IMR-90 (cell line): ENCODE measurements around the gene FRMD6. TPM values are rescaled to one million over a fixed set of nuclear protein-coding genes. Genes with fewer than 3 reads are reported as not detected.

Source experiments
- ATAC-seq: fragments of 200-7000 bp; cut with Tn5 transposase; 2 replicates; pipeline ENCODE4 v1.9.1; 2020; ENCODE audit warnings: low read depth, mild to moderate bottlenecking, moderate library complexity
- BruUV-seq: library from RNA; stranded (reverse); fragments of 400-500 nt; replicated peaks from 2 replicates; lab custom pipeline; 2021; lab: Mats Ljungman, UMichigan
- CTCF ChIA-PET: fragments of 300-600 bp; formaldehyde crosslinking; extraction: SDS; loops from one replicate; lab custom pipeline; 2021; ENCODE audit warnings: antibody characterized with exemption; lab: Yijun Ruan, JAX
- POLR2A ChIA-PET: fragments of 300-600 bp; sonication (Branson Sonifier 250); formaldehyde crosslinking; loops from one replicate; lab custom pipeline; 2022; ENCODE audit warnings: antibody characterized with exemption; ENCODE audit not compliant: unreplicated experiment; lab: Charles Lee
- DNase-seq: peaks from one replicate; pipeline ENCODE4 v3.0.0; 2013
- H2AFZ ChIP-seq: replicated peaks from 2 replicates; pipeline ENCODE3; 2013; ENCODE audit warnings: low read length, mild to moderate bottlenecking; ENCODE audit not compliant: poor library complexity
- H2AK5ac ChIP-seq: 2 replicates; pipeline ENCODE4 v1.6.1; 2013; ENCODE audit warnings: low read depth, low read length, inconsistent platforms
- H2AK9ac ChIP-seq: replicated peaks from 2 replicates; pipeline ENCODE3; 2013; ENCODE audit warnings: mild to moderate bottlenecking, low read depth, low read length, moderate library complexity; ENCODE audit not compliant: poor library complexity
- H2BK120ac ChIP-seq: 2 replicates; pipeline ENCODE4 v1.6.1; 2013; ENCODE audit warnings: low read depth, low read length, inconsistent platforms
- H2BK15ac ChIP-seq: 3 replicates; pipeline ENCODE4 v1.6.1; 2013; ENCODE audit warnings: low read depth, low read length, inconsistent platforms
- H2BK20ac ChIP-seq: 2 replicates; pipeline ENCODE4 v1.6.1; 2013; ENCODE audit warnings: low read depth, mild to moderate bottlenecking, inconsistent platforms, low read length, moderate library complexity
- H2BK5ac ChIP-seq: 2 replicates; pipeline ENCODE4 v1.6.1; 2013; ENCODE audit warnings: mild to moderate bottlenecking, low read depth, low read length, inconsistent platforms; ENCODE audit not compliant: poor library complexity, severe bottlenecking
- H3K14ac ChIP-seq: replicated peaks from 2 replicates; pipeline ENCODE4 v1.6.1; 2013; ENCODE audit warnings: low read depth, low read length, inconsistent platforms
- H3K18ac ChIP-seq: 2 replicates; pipeline ENCODE4 v1.6.1; 2013; ENCODE audit warnings: low read depth, low read length, control low read depth
- H3K23ac ChIP-seq: 2 replicates; pipeline ENCODE4 v1.6.1; 2013; ENCODE audit warnings: low read depth, low read length, inconsistent platforms
- H3K27ac ChIP-seq: 2 replicates; pipeline ENCODE4 v1.5.1; 2013; ENCODE audit warnings: mild to moderate bottlenecking, control low read depth, low read length; ENCODE audit not compliant: insufficient read depth
- H3K27me3 ChIP-seq: 2 replicates; pipeline ENCODE4 v1.6.1; 2013; ENCODE audit warnings: low read length; ENCODE audit not compliant: control insufficient read depth, insufficient read depth
- H3K36me3 ChIP-seq: 2 replicates; pipeline ENCODE4 v1.6.1; 2013; ENCODE audit warnings: low read length, mixed read lengths; ENCODE audit not compliant: control insufficient read depth, insufficient read depth
- H3K4ac ChIP-seq: 2 replicates; pipeline ENCODE4 v1.6.1; 2013; ENCODE audit warnings: low read depth, low read length, inconsistent platforms
- H3K4me1 ChIP-seq: 2 replicates; pipeline ENCODE4 v1.6.1; 2013; ENCODE audit warnings: low read length, mixed read lengths; ENCODE audit not compliant: control insufficient read depth, insufficient read depth
- H3K4me2 ChIP-seq: 2 replicates; pipeline ENCODE4 v1.6.1; 2013; ENCODE audit warnings: low read depth, mild to moderate bottlenecking, control low read depth, low read length, moderate library complexity
- H3K4me3 ChIP-seq: 2 replicates; pipeline ENCODE4 v1.5.1; 2013; ENCODE audit warnings: low read depth, mild to moderate bottlenecking, control low read depth, low read length, moderate library complexity; ENCODE audit not compliant: insufficient read depth
- H3K56ac ChIP-seq: 2 replicates; pipeline ENCODE4 v1.6.1; 2013; ENCODE audit warnings: low read length, inconsistent platforms; ENCODE audit not compliant: insufficient read depth; ENCODE audit errors: extremely low read depth
- H3K79me1 ChIP-seq, 2 experiments: 2 replicates each; pipeline ENCODE4 v1.6.1; 2013; ENCODE audit warnings: low read length in 2 of 2, inconsistent platforms in 1 of 2, low read depth in 1 of 2
- H3K9ac ChIP-seq: 2 replicates; pipeline ENCODE4 v1.6.1; 2013; ENCODE audit warnings: low read depth, low read length, control low read depth
- H3K9me1 ChIP-seq: 2 replicates; pipeline ENCODE4 v1.6.1; 2013; ENCODE audit warnings: low read length, inconsistent platforms; ENCODE audit not compliant: insufficient read depth
- H3K9me3 ChIP-seq: 2 replicates; pipeline ENCODE4 v1.6.1; 2013; ENCODE audit warnings: low read length; ENCODE audit not compliant: control insufficient read depth, insufficient read depth
- H4K20me1 ChIP-seq: 2 replicates; pipeline ENCODE4 v1.6.1; 2013; ENCODE audit warnings: low read length, inconsistent platforms; ENCODE audit not compliant: insufficient read depth
- H4K5ac ChIP-seq: 2 replicates; pipeline ENCODE4 v1.6.1; 2013; ENCODE audit warnings: mild to moderate bottlenecking, low read depth, low read length, control low read depth
- H4K8ac ChIP-seq, 2 experiments: 2 replicates each; pipeline ENCODE4 v1.6.1; 2013; ENCODE audit warnings: low read depth in 2 of 2, low read length in 2 of 2, control low read depth in 1 of 2, inconsistent platforms in 1 of 2
- H4K91ac ChIP-seq: 2 replicates; pipeline ENCODE4 v1.6.1; 2013; ENCODE audit warnings: low read depth, low read length, inconsistent platforms; ENCODE audit not compliant: insufficient read depth
- BHLHE40 ChIP-seq: fragments of 150-350 bp; IDR thresholded peaks from 2 replicates; pipeline ENCODE4 v1.6.1; 2016; ENCODE audit warnings: mild to moderate bottlenecking, low read depth, low read length
- CEBPB ChIP-seq: IDR thresholded peaks from 2 replicates; pipeline ENCODE4 v1.6.1; 2012; ENCODE audit warnings: low read depth, low read length, improper control_type of control experiment
- CHD1 ChIP-seq: IDR thresholded peaks from 2 replicates; pipeline ENCODE4 v1.6.1; 2012; ENCODE audit warnings: low read depth, low read length, improper control_type of control experiment
- ELK1 ChIP-seq: fragments of 150-350 bp; IDR thresholded peaks from 2 replicates; pipeline ENCODE4 v1.6.1; 2016; ENCODE audit warnings: low read depth, mild to moderate bottlenecking, low read length, moderate library complexity, borderline replicate concordance
- FOS ChIP-seq: fragments of 150-350 bp; IDR thresholded peaks from 2 replicates; pipeline ENCODE4 v1.6.1; 2016; ENCODE audit warnings: low read depth, low read length
- MAFK ChIP-seq: IDR thresholded peaks from 2 replicates; pipeline ENCODE4 v1.6.1; 2012; ENCODE audit warnings: low read depth, low read length, improper control_type of control experiment
- MAZ ChIP-seq: IDR thresholded peaks from 2 replicates; pipeline ENCODE4 v1.6.1; 2012; ENCODE audit warnings: low read depth, mild to moderate bottlenecking, low read length, improper control_type of control experiment, moderate library complexity, borderline replicate concordance
- MXI1 ChIP-seq: IDR thresholded peaks from 2 replicates; pipeline ENCODE4 v1.6.1; 2012; ENCODE audit warnings: low read depth, mild to moderate bottlenecking, low read length, moderate library complexity, borderline replicate concordance
- NFE2L2 ChIP-seq: fragments of 150-350 bp; IDR thresholded peaks from 2 replicates; pipeline ENCODE4 v1.6.1; 2016; ENCODE audit warnings: low read depth, mild to moderate bottlenecking, low read length
- POLR2A ChIP-seq: IDR thresholded peaks from 2 replicates; pipeline ENCODE4 v1.6.1; 2012; ENCODE audit warnings: mild to moderate bottlenecking, low read depth, low read length
- RAD21 ChIP-seq: IDR thresholded peaks from 2 replicates; pipeline ENCODE4 v1.6.1; 2012; ENCODE audit warnings: low read length, improper control_type of control experiment
- RCOR1 ChIP-seq: IDR thresholded peaks from 2 replicates; pipeline ENCODE4 v1.6.1; 2012; ENCODE audit warnings: mild to moderate bottlenecking, low read length, improper control_type of control experiment; ENCODE audit not compliant: insufficient replicate concordance
- SMC3 ChIP-seq: fragments of 150-350 bp; IDR thresholded peaks from 2 replicates; pipeline ENCODE4 v1.6.1; 2016; ENCODE audit warnings: low read depth, mild to moderate bottlenecking, antibody characterized with exemption, low read length, moderate library complexity
- USF2 ChIP-seq: fragments of 150-350 bp; IDR thresholded peaks from 2 replicates; pipeline ENCODE4 v1.6.1; 2017; ENCODE audit warnings: mild to moderate bottlenecking, antibody characterized with exemption, low read length, low read depth
- WGBS, 2 experiments: methylation state at CpG; one replicate each; pipeline versions ENCODE4 v1.1.5 to v1.1.7; 2013; ENCODE audit warnings: missing lambda C conversion rate in 2 of 2; ENCODE audit not compliant: insufficient read length in 1 of 2; ENCODE audit errors: extremely low coverage in 2 of 2; 5-methylcytosine and 5-hydroxymethylcytosine counted together
- dilution Hi-C: fragments of 300-500 bp; cut with HindIII; formaldehyde crosslinking; loops from one replicate; pipeline ENCODE4 v1.14.3; 2018; ENCODE audit warnings: low sequenced_read_pairs; ENCODE audit not compliant: unreplicated experiment
- in situ Hi-C: fragments of 300-500 bp; cut with MboI; formaldehyde crosslinking; loops from 3 replicates; pipeline ENCODE4 v1.14.3; 2019; ENCODE audit warnings: low sequenced_read_pairs, inconsistent platforms, mixed read lengths
- intact Hi-C: fragments of 100-400 bp; cut with micrococcal nuclease; formaldehyde crosslinking; loops from 2 replicates; pipeline ENCODE4 v1.10.0; 2022
- polyA plus RNA-seq, 3 experiments: library from polyadenylated mRNA; depleted of rRNA; stranded (reverse); fragments of >200 nt; gene quantifications; 2 replicates each; pipeline ENCODE4 v1.2.3, GENCODE V29; 2012; ENCODE audit warnings: low replicate concordance in 1 of 3
- total RNA-seq: library from RNA; depleted of rRNA; stranded (reverse); fragments of >200 nt; gene quantifications from 2 replicates; pipeline ENCODE4 v1.2.3, GENCODE V29; 2012

FRMD6 gene
- total and polyA plus RNA-seq, 2 of the 4 experiments (the other 2 are of a cell fraction), result 243 to 682 TPM

GRCh38 chr14:51680031-51680430 is 28.3 kb downstream of the FRMD6 start:
- WGBS, 2 experiments, result no CpG with 5 or more reads among the region's 1 CpG
- Histone ChIP-seq H3K9me3 (no peaks in the 10 kb centered on the region), H2AFZ (no peak overlapping the region), H3K27ac (no peak overlapping the region), H3K4me1 (peaks cover 27% of the 10 kb centered on the region), H3K4me3 (no peak overlapping the region), H4K91ac (no peak overlapping the region), H2BK120ac (no peak overlapping the region), H2AK9ac (no peak overlapping the region), H2BK5ac (peak overlapping the region; percentile 61), H2BK20ac (no peak overlapping the region), H3K14ac (no peak overlapping the region; the same call in 1 of the 2 replicates), H3K4ac (no peak overlapping the region), H3K4me2 (peak overlapping the region; percentile 13; the same call in 1 of the 2 replicates), H3K23ac (peak overlapping the region; percentile 10; the same call in 1 of the 2 replicates), H4K20me1 (peaks cover 88% of the 10 kb centered on the region), H4K8ac (0 out of 4 replicates have a peak overlapping the region, but pooled peaks of 1 of the 2 experiments have one; percentile 14), H3K36me3 (peaks cover 3% of the 10 kb centered on the region), H2BK15ac (no peak overlapping the region), H2AK5ac (no peak overlapping the region), H3K27me3 (no peaks in the 10 kb centered on the region), H3K9me1 (peaks cover 33% of the 10 kb centered on the region), H3K56ac (no peak overlapping the region), H3K18ac (no peak overlapping the region), H4K5ac (no peak overlapping the region), H3K9ac (no peak overlapping the region), H3K79me1 (peaks cover 4 to 61% of the 10 kb centered on the region in 2 experiments; a peak in 3 of 4 replicates)
- TF ChIP-seq MAZ (no peak), CHD1 (no peak), BHLHE40 (no peak), POLR2A (no peak), RCOR1 (no peak), ELK1 (no peak), USF2 (no peak), MXI1 (no peak), MAFK (no peak), NFE2L2 (no peak), CEBPB (no peak), FOS (no peak), SMC3 (no peak), RAD21 (no peak)
- intact Hi-C loops (no loop called here), in situ Hi-C loops (no loop called here), dilution Hi-C loops (no loop called here)
- POLR2A ChIA-PET, result interaction anchor here (0.6 kb wide), 1 partner anchor 29 kb away, joined by 6 read pairs; no protein-coding TSS in a partner anchor
- ATAC-seq, result no peak
- no peak for DNase-seq
- CTCF ChIA-PET, result interaction anchor here (0.6 kb wide), 1 partner anchor 411 kb away, joined by 7 read pairs; no protein-coding TSS in a partner anchor
- BruUV-seq, result no TSS peak
